Neural progenitor cell (in vitro differentiated cells): ENCODE measurements around the gene LIN9.

Source experiments
- EZH2 ChIP-seq: fragments of 200-600 bp; sonication (generic); IDR thresholded peaks from 2 replicates; pipeline ENCODE4 v1.6.1; 2017; ENCODE audit warnings: antibody characterized with exemption, mild to moderate bottlenecking, moderate library complexity
- EZH2phosphoT487 ChIP-seq: fragments of 200-600 bp; sonication (generic); IDR thresholded peaks from 2 replicates; pipeline ENCODE4 v1.6.1; 2017; ENCODE audit warnings: antibody characterized with exemption
- TF ChIP-seq, protein P1 (sequence below): fragments of 200-600 bp; sonication (generic); IDR thresholded peaks from 2 replicates; pipeline ENCODE4 v1.5.1; 2017; ENCODE audit warnings: antibody characterized with exemption, mild to moderate bottlenecking

GRCh38 chr1:226253933-226254332 lies 55.0 kb downstream of the LIN9 start:
- TF ChIP-seq, protein P1, sequence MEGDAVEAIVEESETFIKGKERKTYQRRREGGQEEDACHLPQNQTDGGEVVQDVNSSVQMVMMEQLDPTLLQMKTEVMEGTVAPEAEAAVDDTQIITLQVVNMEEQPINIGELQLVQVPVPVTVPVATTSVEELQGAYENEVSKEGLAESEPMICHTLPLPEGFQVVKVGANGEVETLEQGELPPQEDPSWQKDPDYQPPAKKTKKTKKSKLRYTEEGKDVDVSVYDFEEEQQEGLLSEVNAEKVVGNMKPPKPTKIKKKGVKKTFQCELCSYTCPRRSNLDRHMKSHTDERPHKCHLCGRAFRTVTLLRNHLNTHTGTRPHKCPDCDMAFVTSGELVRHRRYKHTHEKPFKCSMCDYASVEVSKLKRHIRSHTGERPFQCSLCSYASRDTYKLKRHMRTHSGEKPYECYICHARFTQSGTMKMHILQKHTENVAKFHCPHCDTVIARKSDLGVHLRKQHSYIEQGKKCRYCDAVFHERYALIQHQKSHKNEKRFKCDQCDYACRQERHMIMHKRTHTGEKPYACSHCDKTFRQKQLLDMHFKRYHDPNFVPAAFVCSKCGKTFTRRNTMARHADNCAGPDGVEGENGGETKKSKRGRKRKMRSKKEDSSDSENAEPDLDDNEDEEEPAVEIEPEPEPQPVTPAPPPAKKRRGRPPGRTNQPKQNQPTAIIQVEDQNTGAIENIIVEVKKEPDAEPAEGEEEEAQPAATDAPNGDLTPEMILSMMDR: no peak
- no peak for TF ChIP-seq EZH2
- no peak for TF ChIP-seq EZH2phosphoT487
